GM23338 (cell line): ENCODE results near the gene RER1. TPM values are rescaled to one million over a fixed set of nuclear protein-coding genes. Genes with fewer than 3 reads are reported as not detected.

ENCODE experiments used
- ATAC-seq: fragments of 200-7000 bp; cut with Tn5 transposase; 3 replicates; pipeline ENCODE4 v1.9.1; 2020
- DNase-seq: peaks from one replicate; pipeline ENCODE4 v3.0.0-alpha.2; 2015; ENCODE audit warnings: low spot score
- H2AFZ ChIP-seq: fragments of 200-600 bp; sonication (generic); 2 replicates; pipeline ENCODE4 v1.8.0; 2016; ENCODE audit warnings: antibody characterized with exemption, mild to moderate bottlenecking, moderate library complexity
- H3F3A ChIP-seq: fragments of 200-600 bp; sonication (generic); replicated peaks from 2 replicates; pipeline ENCODE4 v1.8.0; 2017; ENCODE audit warnings: antibody characterized with exemption, mixed run types, low read depth
- H3K27ac ChIP-seq: fragments of 200-600 bp; sonication (generic); 2 replicates; pipeline ENCODE4 v1.6.1; 2016; ENCODE audit warnings: low read depth
- H3K27me3 ChIP-seq: fragments of 200-600 bp; sonication (generic); 2 replicates; pipeline ENCODE4 v1.8.0; 2016; ENCODE audit warnings: mild to moderate bottlenecking, mixed run types, moderate library complexity; ENCODE audit not compliant: insufficient read depth
- H3K36me3 ChIP-seq: fragments of 200-600 bp; sonication (generic); 2 replicates; pipeline ENCODE4 v1.8.0; 2016; ENCODE audit warnings: mild to moderate bottlenecking; ENCODE audit not compliant: insufficient read depth
- H3K4me1 ChIP-seq: fragments of 200-600 bp; sonication (generic); 2 replicates; pipeline ENCODE4 v1.8.0; 2016; ENCODE audit warnings: mild to moderate bottlenecking, moderate library complexity; ENCODE audit not compliant: insufficient read depth
- H3K4me2 ChIP-seq: fragments of 200-600 bp; sonication (generic); 2 replicates; pipeline ENCODE4 v1.7.1; 2017; ENCODE audit warnings: mixed run types
- H3K4me3 ChIP-seq: fragments of 200-600 bp; sonication (generic); 2 replicates; pipeline ENCODE4 v1.6.1; 2016; ENCODE audit warnings: mixed run types
- H3K79me2 ChIP-seq: fragments of 200-600 bp; sonication (generic); replicated peaks from 2 replicates; pipeline ENCODE4 v1.8.0; 2017; ENCODE audit warnings: mild to moderate bottlenecking; ENCODE audit not compliant: insufficient read depth
- H3K9me2 ChIP-seq: fragments of 200-600 bp; sonication (generic); 2 replicates; pipeline ENCODE4 v1.8.0; 2017; ENCODE audit not compliant: insufficient read depth
- H4K20me1 ChIP-seq: fragments of 200-600 bp; sonication (generic); replicated peaks from 2 replicates; pipeline ENCODE4 v1.8.0; 2017; ENCODE audit warnings: mild to moderate bottlenecking; ENCODE audit not compliant: insufficient read depth
- H3K27ac Mint-ChIP-seq: 2 replicates; pipeline ENCODE4 v1.8.0; 2020; ENCODE audit warnings: inconsistent platforms, mild to moderate bottlenecking, moderate library complexity, mixed read lengths
- H3K27me3 Mint-ChIP-seq: 3 replicates; pipeline ENCODE4 v1.8.0; 2022; ENCODE audit warnings: low read depth, mild to moderate bottlenecking, moderate library complexity, mixed read lengths, inconsistent platforms; ENCODE audit not compliant: insufficient read depth, poor library complexity
- H3K36me3 Mint-ChIP-seq: 3 replicates; pipeline ENCODE4 v1.8.0; 2021; ENCODE audit warnings: low read depth, mild to moderate bottlenecking, inconsistent platforms, moderate library complexity, mixed read lengths
- H3K4me1 Mint-ChIP-seq: 3 replicates; pipeline ENCODE4 v1.8.0; 2020; ENCODE audit warnings: mild to moderate bottlenecking, inconsistent platforms, mixed read lengths
- H3K4me3 Mint-ChIP-seq: 3 replicates; pipeline ENCODE4 v1.8.0; 2021; ENCODE audit warnings: moderate library complexity, mild to moderate bottlenecking, inconsistent platforms, mixed read lengths
- H3K9me3 Mint-ChIP-seq: 3 replicates; pipeline ENCODE4 v1.8.0; 2020; ENCODE audit warnings: moderate library complexity, mild to moderate bottlenecking, inconsistent platforms, mixed read lengths
- CREB1 ChIP-seq: fragments of 250-450 bp; sonication (Bioruptor Pico); IDR thresholded peaks from 2 replicates; pipeline ENCODE4 v1.5.0; 2020; ENCODE audit warnings: low read depth, mild to moderate bottlenecking, moderate library complexity
- ETS1 ChIP-seq: IDR thresholded peaks from 2 replicates; pipeline ENCODE4 v1.6.1; 2016; ENCODE audit warnings: antibody characterized with exemption
- EZH2 ChIP-seq: fragments of 200-600 bp; sonication (generic); IDR thresholded peaks from one replicate; pipeline ENCODE4 v1.8.0; 2017; ENCODE audit warnings: antibody characterized with exemption, mild to moderate bottlenecking, low read depth; ENCODE audit not compliant: unreplicated experiment
- EZH2phosphoT487 ChIP-seq: fragments of 200-600 bp; sonication (generic); IDR thresholded peaks from one replicate; pipeline ENCODE4 v1.8.1; 2018; ENCODE audit warnings: antibody characterized with exemption; ENCODE audit not compliant: unreplicated experiment
- JUNB ChIP-seq: IDR thresholded peaks from one replicate; pipeline ENCODE4 v1.6.1; 2016; ENCODE audit warnings: antibody characterized with exemption; ENCODE audit not compliant: unreplicated experiment
- NANOG ChIP-seq: IDR thresholded peaks from 2 replicates; pipeline ENCODE4 v1.6.1; 2016; ENCODE audit warnings: antibody characterized with exemption, borderline replicate concordance
- POLR2AphosphoS5 ChIP-seq: IDR thresholded peaks from 2 replicates; pipeline ENCODE4 v1.6.1; 2016; ENCODE audit warnings: antibody characterized with exemption, low read depth
- REST ChIP-seq: IDR thresholded peaks from one replicate; pipeline ENCODE4 v1.6.1; 2018; ENCODE audit warnings: antibody characterized with exemption; ENCODE audit not compliant: unreplicated experiment
- ZNF114 ChIP-seq: fragments of 250-450 bp; sonication (Bioruptor Pico); IDR thresholded peaks from 2 replicates; pipeline ENCODE4 v1.5.0; 2020; ENCODE audit warnings: mild to moderate bottlenecking, moderate library complexity
- ZNF331 ChIP-seq: fragments of 250-450 bp; sonication (Bioruptor Pico); IDR thresholded peaks from 2 replicates; pipeline ENCODE4 v1.5.0; 2020; ENCODE audit warnings: low read depth, mild to moderate bottlenecking, moderate library complexity
- ZNF462 ChIP-seq: fragments of 250-450 bp; sonication (Bioruptor Pico); IDR thresholded peaks from 2 replicates; pipeline ENCODE4 v1.5.0; 2020; ENCODE audit warnings: mild to moderate bottlenecking, moderate library complexity
- polyA plus RNA-seq: library from polyadenylated mRNA; unstranded; fragments of >200 nt; fragmentation: Nextera tagmentation; extraction: Ambion mirVana; gene quantifications from 2 replicates; pipeline ENCODE4 v1.2.1, GENCODE V29; 2016
- total RNA-seq: library from RNA; depleted of rRNA; stranded (reverse); fragments of >200 nt; shearing (Covaris generic); gene quantifications from 2 replicates; pipeline ENCODE4 v1.2.3, GENCODE V29; 2014

Gene RER1
- total and polyA plus RNA-seq, 2 experiments from 2014 or later = 58.4 to 99.5 TPM

- no peak for TF ChIP-seq EZH2phosphoT487
- no peak for TF ChIP-seq ETS1
Measured at GRCh38 chr1:2376261-2376741, 15.3 kb upstream of the RER1 start (continued).

- DNase-seq = no peak
- no peaks in the 10 kb centered on the region for H3K4me1 ChIP-seq
- no peak overlapping the region for H3K27ac ChIP-seq
- H3K27me3 Mint-ChIP-seq = peaks cover 5% of the 10 kb centered on the region
- H3K4me1 Mint-ChIP-seq = no peaks in the 10 kb centered on the region
- no peak overlapping the region for H3K27ac Mint-ChIP-seq
- ATAC-seq = no peak
- H3K4me2 ChIP-seq = no peak overlapping the region
- no peak overlapping the region for H3K4me3 ChIP-seq
- H3K79me2 ChIP-seq = no peaks in the 10 kb centered on the region
- H2AFZ ChIP-seq = no peak overlapping the region
- H3K9me3 Mint-ChIP-seq = no peaks in the 10 kb centered on the region
- H3K4me3 Mint-ChIP-seq = no peak overlapping the region
- no peaks in the 10 kb centered on the region for H3K9me2 ChIP-seq
- H3F3A ChIP-seq = no peaks in the 10 kb centered on the region
- H3K27me3 ChIP-seq = no peaks in the 10 kb centered on the region
- no peaks in the 10 kb centered on the region for H3K36me3 Mint-ChIP-seq
- no peaks in the 10 kb centered on the region; the same call in 1 of the 2 replicates for H4K20me1 ChIP-seq
- H3K36me3 ChIP-seq = no peaks in the 10 kb centered on the region
- TF ChIP-seq POLR2AphosphoS5 = no peak
- TF ChIP-seq CREB1 (CRISPR knock-in tag) = no peak
- no peak for TF ChIP-seq NANOG
- TF ChIP-seq ZNF462 (CRISPR knock-in tag) = no peak
- TF ChIP-seq ZNF114 (CRISPR knock-in tag) = no peak
- TF ChIP-seq ZNF331 (CRISPR knock-in tag) = no peak
- TF ChIP-seq JUNB = no peak
- TF ChIP-seq ETS1 = no peak
- TF ChIP-seq EZH2phosphoT487 = no peak
- TF ChIP-seq REST = no peak
- TF ChIP-seq EZH2 = no peak
Measured at GRCh38 chr1:2376931-2377672, 14.5 kb upstream of the RER1 start.
